IgD-negative memory B cell (primary cell): ENCODE results near the gene CD58. TPM values are rescaled to one million over a fixed set of nuclear protein-coding genes. Genes with fewer than 3 reads are reported as not detected.
A peak's percentile ranks its signal among the peaks of the same experiment; 100 is the strongest.

Experiments
- H3K27ac Mint-ChIP-seq, 3 donors: one replicate each; pipeline ENCODE4 v1.8.0; 2020 to 2022; ENCODE audit warnings: mild to moderate bottlenecking in 3 of 3, mixed read lengths in 3 of 3, moderate library complexity in 1 of 3
- H3K27me3 Mint-ChIP-seq: one replicate; pipeline ENCODE4 v1.8.0; 2021; ENCODE audit warnings: mixed read lengths
- H3K36me3 Mint-ChIP-seq: one replicate; pipeline ENCODE4 v1.8.0; 2020; ENCODE audit warnings: mild to moderate bottlenecking, mixed read lengths
- H3K4me1 Mint-ChIP-seq, 3 donors: one replicate each; pipeline ENCODE4 v1.8.0; 2020 to 2022; ENCODE audit warnings: mixed read lengths in 3 of 3, mild to moderate bottlenecking in 1 of 3
- H3K4me3 Mint-ChIP-seq, 4 donors: one replicate each; pipeline ENCODE4 v1.8.0; 2020 to 2022; ENCODE audit warnings: mild to moderate bottlenecking in 4 of 4, mixed read lengths in 4 of 4, moderate library complexity in 3 of 4
- H3K9me3 Mint-ChIP-seq, 3 donors: one replicate each; pipeline ENCODE4 v1.8.0; 2020 to 2021; ENCODE audit warnings: mixed read lengths in 3 of 3, mild to moderate bottlenecking in 1 of 3
- polyA plus RNA-seq: library from polyadenylated mRNA; unstranded; fragments of 300-500 nt; fragmentation: Illumina TruSeq; gene quantifications from one replicate; pipeline ENCODE4 v1.2.3, GENCODE V29; 2021

The CD58 gene
- polyA plus RNA-seq, 1 donor from 2014 or later: 29.5 TPM

GRCh38 chr1:116506132-116507004, 64.5 kb downstream of the CD58 start:
- Mint-ChIP-seq H3K27ac (no peak overlapping the region), H3K9me3 (no peaks in the 10 kb centered on the region), H3K4me1 (peaks cover 36 to 43% (median 40%) of the 10 kb centered on the region in 3 donors), H3K27me3 (peaks cover 2% of the 10 kb centered on the region), H3K36me3 (no peaks in the 10 kb centered on the region), H3K4me3 (no peak overlapping the region)

- peaks cover 2% of the 10 kb centered on the region for H3K36me3 Mint-ChIP-seq
- H3K27me3 Mint-ChIP-seq: peaks cover 2% of the 10 kb centered on the region
- H3K27ac Mint-ChIP-seq: peak overlapping the region; percentile 30 to 94 (median 81)
- H3K4me3 Mint-ChIP-seq: peak overlapping the region; percentile 1 to 49 (median 4)
- H3K9me3 Mint-ChIP-seq: no peaks in the 10 kb centered on the region
- H3K4me1 Mint-ChIP-seq: peaks cover 31 to 41% (median 41%) of the 10 kb centered on the region in 3 donors
These were observed 66.3 kb downstream of the CD58 start for GRCh38 chr1:116504308-116505156.

- peaks cover 2% of the 10 kb centered on the region for H3K27me3 Mint-ChIP-seq
- peak overlapping the region; percentile 30 to 94 (median 81) for H3K27ac Mint-ChIP-seq
- H3K4me3 Mint-ChIP-seq: peak overlapping the region in 3 of 4 donors; percentile 41 to 71 (median 49)
- no peaks in the 10 kb centered on the region for H3K9me3 Mint-ChIP-seq
- peaks cover 30 to 41% (median 38%) of the 10 kb centered on the region in 3 donors for H3K4me1 Mint-ChIP-seq
- H3K36me3 Mint-ChIP-seq: peaks cover 3% of the 10 kb centered on the region
These were observed 67.1 kb downstream of the CD58 start for GRCh38 chr1:116503546-116504307.

- peaks cover 3% of the 10 kb centered on the region for H3K36me3 Mint-ChIP-seq
- H3K4me3 Mint-ChIP-seq: peak overlapping the region in 1 of 4 donors; percentile 41
- peak overlapping the region in 2 of 3 donors; percentile 69 to 71 for H3K27ac Mint-ChIP-seq
- no peaks in the 10 kb centered on the region for H3K9me3 Mint-ChIP-seq
- peaks cover 29 to 34% (median 32%) of the 10 kb centered on the region in 3 donors for H3K4me1 Mint-ChIP-seq
- peaks cover 2% of the 10 kb centered on the region for H3K27me3 Mint-ChIP-seq
These were observed 68.0 kb downstream of the CD58 start for GRCh38 chr1:116502671-116503314.

- peaks cover 2% of the 10 kb centered on the region for H3K27me3 Mint-ChIP-seq
- no peaks in the 10 kb centered on the region for H3K9me3 Mint-ChIP-seq
- no peak overlapping the region for H3K4me3 Mint-ChIP-seq
- peaks cover 3% of the 10 kb centered on the region for H3K36me3 Mint-ChIP-seq
- peaks cover 27 to 32% (median 30%) of the 10 kb centered on the region in 3 donors for H3K4me1 Mint-ChIP-seq
- H3K27ac Mint-ChIP-seq: peak overlapping the region in 1 of 3 donors; percentile 35
These were observed 69.0 kb downstream of the CD58 start for GRCh38 chr1:116501870-116502244.

GRCh38 chr1:116501125-116501869, 69.5 kb downstream of the CD58 start:
- Mint-ChIP-seq H3K4me1 (peaks cover 27 to 32% (median 30%) of the 10 kb centered on the region in 3 donors), H3K9me3 (no peaks in the 10 kb centered on the region), H3K36me3 (peaks cover 3% of the 10 kb centered on the region), H3K4me3 (no peak overlapping the region), H3K27me3 (peaks cover 2% of the 10 kb centered on the region), H3K27ac (peak overlapping the region in 1 of 3 donors; percentile 35)

- Mint-ChIP-seq H3K27ac (peak overlapping the region in 1 of 3 donors; percentile 12), H3K4me3 (peak overlapping the region in 1 of 4 donors; percentile 60), H3K27me3 (peaks cover 2% of the 10 kb centered on the region), H3K36me3 (peaks cover 3% of the 10 kb centered on the region), H3K9me3 (no peaks in the 10 kb centered on the region), H3K4me1 (peaks cover 19 to 20% (median 19%) of the 10 kb centered on the region in 3 donors)
These were observed 71.8 kb downstream of the CD58 start for GRCh38 chr1:116498789-116499628.

GRCh38 chr1:116497656-116498055, 73.2 kb downstream of the CD58 start:
- peaks cover 7 to 8% (median 8%) of the 10 kb centered on the region in 3 donors for H3K4me1 Mint-ChIP-seq
- H3K27me3 Mint-ChIP-seq: no peaks in the 10 kb centered on the region
- peaks cover 3% of the 10 kb centered on the region for H3K36me3 Mint-ChIP-seq
- no peak overlapping the region for H3K27ac Mint-ChIP-seq
- H3K4me3 Mint-ChIP-seq: no peak overlapping the region
- no peaks in the 10 kb centered on the region for H3K9me3 Mint-ChIP-seq

GRCh38 chr1:116496898-116497297, 73.9 kb downstream of the CD58 start:
- no peaks in the 10 kb centered on the region for H3K27me3 Mint-ChIP-seq
- peaks cover 4 to 6% (median 5%) of the 10 kb centered on the region in 3 donors for H3K4me1 Mint-ChIP-seq
- peaks cover 3% of the 10 kb centered on the region for H3K36me3 Mint-ChIP-seq
- no peaks in the 10 kb centered on the region for H3K9me3 Mint-ChIP-seq
- no peak overlapping the region for H3K4me3 Mint-ChIP-seq
- peak overlapping the region in 1 of 3 donors; percentile 77 for H3K27ac Mint-ChIP-seq

- peak overlapping the region in 1 of 3 donors; percentile 77 for H3K27ac Mint-ChIP-seq
- H3K4me3 Mint-ChIP-seq: no peak overlapping the region
- no peaks in the 10 kb centered on the region for H3K9me3 Mint-ChIP-seq
- H3K4me1 Mint-ChIP-seq: peaks cover 4 to 6% (median 5%) of the 10 kb centered on the region in 3 donors
- no peaks in the 10 kb centered on the region for H3K27me3 Mint-ChIP-seq
- peaks cover 3% of the 10 kb centered on the region for H3K36me3 Mint-ChIP-seq
These were observed 74.4 kb downstream of the CD58 start for GRCh38 chr1:116496380-116496779.

- peaks cover 4 to 5% (median 4%) of the 10 kb centered on the region in 3 donors for H3K4me1 Mint-ChIP-seq
- H3K27ac Mint-ChIP-seq: no peak overlapping the region
- no peak overlapping the region for H3K4me3 Mint-ChIP-seq
- no peaks in the 10 kb centered on the region for H3K9me3 Mint-ChIP-seq
- no peaks in the 10 kb centered on the region for H3K27me3 Mint-ChIP-seq
- H3K36me3 Mint-ChIP-seq: peaks cover 3% of the 10 kb centered on the region
These were observed 75.3 kb downstream of the CD58 start for GRCh38 chr1:116495535-116495934.

GRCh38 chr1:116494745-116495144, 76.1 kb downstream of the CD58 start:
- no peak overlapping the region for H3K27ac Mint-ChIP-seq
- peaks cover 4 to 5% (median 4%) of the 10 kb centered on the region in 3 donors for H3K4me1 Mint-ChIP-seq
- H3K36me3 Mint-ChIP-seq: peaks cover 2% of the 10 kb centered on the region
- H3K4me3 Mint-ChIP-seq: no peak overlapping the region
- no peaks in the 10 kb centered on the region for H3K9me3 Mint-ChIP-seq
- H3K27me3 Mint-ChIP-seq: no peaks in the 10 kb centered on the region

- peaks cover 2% of the 10 kb centered on the region for H3K36me3 Mint-ChIP-seq
- H3K27me3 Mint-ChIP-seq: no peaks in the 10 kb centered on the region
- peaks cover 4 to 5% (median 4%) of the 10 kb centered on the region in 3 donors for H3K4me1 Mint-ChIP-seq
- no peaks in the 10 kb centered on the region for H3K9me3 Mint-ChIP-seq
- no peak overlapping the region for H3K4me3 Mint-ChIP-seq
- H3K27ac Mint-ChIP-seq: no peak overlapping the region
These were observed 76.5 kb downstream of the CD58 start for GRCh38 chr1:116494353-116494692.
